Lung (tissue), 12 donors: ENCODE measurements around the gene TXNRD2. TPM values are rescaled to one million over a fixed set of nuclear protein-coding genes. Genes with fewer than 3 reads are reported as not detected.

Experiments
- ATAC-seq: fragments of 200-7000 bp; cut with Tn5 transposase; one replicate; pipeline ENCODE4 v1.9.1; 2020; ENCODE audit warnings: moderate number of reproducible peaks; ENCODE audit not compliant: insufficient read depth, low FRiP score
- DNase-seq, 3 donors: peaks; one replicate each; pipeline ENCODE4 v3.0.0-alpha.2; 2013 to 2017
- H3K27ac ChIP-seq, 2 donors: one replicate each; pipeline ENCODE4 v1.5.1; 2013; ENCODE audit warnings: mild to moderate bottlenecking in 2 of 2, moderate library complexity in 2 of 2, control low read depth in 1 of 2, inconsistent platforms in 1 of 2, low read depth in 1 of 2, low read length in 1 of 2
- H3K27me3 ChIP-seq, 3 donors: one replicate each; pipeline ENCODE4 v1.5.1; 2013; ENCODE audit warnings: low read length in 2 of 3; ENCODE audit not compliant: control insufficient read depth in 3 of 3, insufficient read depth in 3 of 3
- H3K36me3 ChIP-seq, 4 donors: one replicate each; pipeline ENCODE4 v1.5.1; 2013; ENCODE audit warnings: low read length in 4 of 4, mild to moderate bottlenecking in 1 of 4, moderate library complexity in 1 of 4; ENCODE audit not compliant: control insufficient read depth in 4 of 4, insufficient read depth in 4 of 4
- H3K4me1 ChIP-seq, 5 donors: one replicate each; pipeline ENCODE4 v1.5.1; 2013; ENCODE audit warnings: low read length in 5 of 5, mild to moderate bottlenecking in 2 of 5, moderate library complexity in 1 of 5; ENCODE audit not compliant: control insufficient read depth in 5 of 5, insufficient read depth in 5 of 5
- H3K4me3 ChIP-seq: one replicate; pipeline ENCODE4 v1.5.1; 2013; ENCODE audit warnings: mild to moderate bottlenecking, control low read depth, moderate library complexity
- H3K9ac ChIP-seq, 2 donors: one replicate each; pipeline ENCODE4 v1.5.1; 2013; ENCODE audit warnings: low read length in 2 of 2, control low read depth in 1 of 2; ENCODE audit not compliant: insufficient read depth in 1 of 2
- H3K9me3 ChIP-seq, 4 donors: one replicate each; pipeline ENCODE4 v1.5.1; 2013; ENCODE audit warnings: low read length in 3 of 4, mild to moderate bottlenecking in 1 of 4, moderate library complexity in 1 of 4; ENCODE audit not compliant: control insufficient read depth in 4 of 4, insufficient read depth in 3 of 4
- WGBS, 2 donors: extraction: QIAGEN DNeasy Blood & Tissue Kit; methylation state at CpG; one replicate each; pipeline ENCODE4 v1.1.7; 2013; 5-methylcytosine and 5-hydroxymethylcytosine counted together
- polyA plus RNA-seq, 2 donors: library from polyadenylated mRNA; stranded (reverse); fragments of 200-250 nt; gene quantifications; one replicate each; pipeline ENCODE4 v1.2.1, GENCODE V29; 2013
- total RNA-seq, 2 donors: library from RNA; depleted of rRNA in 1 of 2; stranded (reverse); fragments of >200 nt in 1 of 2; gene quantifications; one replicate each; pipeline ENCODE4 v1.2.1, GENCODE V29; 2014 to 2021
- TF ChIP-seq, protein P1 (sequence below): IDR thresholded peaks from 2 replicates; pipeline ENCODE4 v1.5.1; 2012; ENCODE audit warnings: mild to moderate bottlenecking; ENCODE audit errors: control extremely low read depth, extremely low read depth
- donor health status: control.
- donor health status: control.
- donor health status: Bipolar disorder and iron deficiency.
- donor health status: healthy.
- donor health status: DM: yes; HTN: yes; CAD: no.

Gene TXNRD2
- total and polyA plus RNA-seq, 4 donors, result 20.3 to 59.2 (median 32.2) TPM

DNA sequence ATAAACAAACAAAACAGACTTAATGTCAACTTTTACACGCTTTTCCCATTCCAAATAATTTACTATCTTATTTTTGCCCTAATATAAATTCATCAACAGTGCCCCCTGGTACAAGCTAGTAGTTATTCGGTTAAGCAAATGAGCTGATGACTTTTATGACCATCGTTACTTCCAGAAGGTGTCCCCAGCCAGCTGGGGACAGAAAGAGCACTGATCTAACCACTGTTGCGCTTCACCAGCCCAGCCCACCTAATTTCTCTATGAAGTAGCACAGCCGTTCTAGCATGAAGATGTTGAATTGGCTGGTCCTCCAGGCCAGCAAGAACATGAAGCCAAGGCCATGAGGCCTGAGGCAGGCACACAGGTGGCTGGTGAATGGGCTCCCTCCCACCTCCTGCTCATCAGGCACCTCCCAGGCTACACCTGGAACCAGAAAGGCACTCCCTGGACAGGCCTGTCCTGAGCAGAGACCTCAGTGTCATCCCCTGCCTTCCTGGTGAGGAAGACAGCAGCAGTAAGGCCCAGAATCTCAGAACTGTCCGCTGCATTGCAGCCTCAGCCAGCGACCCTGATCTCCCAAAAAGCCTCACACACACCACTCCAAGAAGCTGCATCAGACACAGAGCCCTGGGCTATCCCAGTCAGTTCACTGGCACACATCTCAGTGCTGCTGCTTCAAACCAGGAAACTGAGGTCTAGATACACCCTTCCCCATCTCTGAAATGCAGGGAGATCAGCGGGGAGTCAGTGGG, 99.8 kb downstream of the TXNRD2 start:
- H3K4me3 ChIP-seq, result no peak overlapping the region
- no peak overlapping the region for H3K9ac ChIP-seq
- ATAC-seq (no peak), DNase-seq (no peak)
- no peaks in the 10 kb centered on the region for H3K36me3 ChIP-seq
- H3K4me1 ChIP-seq, result peaks cover 0 to 23% (median 5%) of the 10 kb centered on the region in 5 donors
- no peak overlapping the region for H3K27ac ChIP-seq
- TF ChIP-seq, protein P1, sequence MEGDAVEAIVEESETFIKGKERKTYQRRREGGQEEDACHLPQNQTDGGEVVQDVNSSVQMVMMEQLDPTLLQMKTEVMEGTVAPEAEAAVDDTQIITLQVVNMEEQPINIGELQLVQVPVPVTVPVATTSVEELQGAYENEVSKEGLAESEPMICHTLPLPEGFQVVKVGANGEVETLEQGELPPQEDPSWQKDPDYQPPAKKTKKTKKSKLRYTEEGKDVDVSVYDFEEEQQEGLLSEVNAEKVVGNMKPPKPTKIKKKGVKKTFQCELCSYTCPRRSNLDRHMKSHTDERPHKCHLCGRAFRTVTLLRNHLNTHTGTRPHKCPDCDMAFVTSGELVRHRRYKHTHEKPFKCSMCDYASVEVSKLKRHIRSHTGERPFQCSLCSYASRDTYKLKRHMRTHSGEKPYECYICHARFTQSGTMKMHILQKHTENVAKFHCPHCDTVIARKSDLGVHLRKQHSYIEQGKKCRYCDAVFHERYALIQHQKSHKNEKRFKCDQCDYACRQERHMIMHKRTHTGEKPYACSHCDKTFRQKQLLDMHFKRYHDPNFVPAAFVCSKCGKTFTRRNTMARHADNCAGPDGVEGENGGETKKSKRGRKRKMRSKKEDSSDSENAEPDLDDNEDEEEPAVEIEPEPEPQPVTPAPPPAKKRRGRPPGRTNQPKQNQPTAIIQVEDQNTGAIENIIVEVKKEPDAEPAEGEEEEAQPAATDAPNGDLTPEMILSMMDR, result no peak
- 93% methylated on average over 8 of the region's 8 CpGs for WGBS, 2 donors
- H3K9me3 ChIP-seq, result no peaks in the 10 kb centered on the region
- no peaks in the 10 kb centered on the region for H3K27me3 ChIP-seq

DNA sequence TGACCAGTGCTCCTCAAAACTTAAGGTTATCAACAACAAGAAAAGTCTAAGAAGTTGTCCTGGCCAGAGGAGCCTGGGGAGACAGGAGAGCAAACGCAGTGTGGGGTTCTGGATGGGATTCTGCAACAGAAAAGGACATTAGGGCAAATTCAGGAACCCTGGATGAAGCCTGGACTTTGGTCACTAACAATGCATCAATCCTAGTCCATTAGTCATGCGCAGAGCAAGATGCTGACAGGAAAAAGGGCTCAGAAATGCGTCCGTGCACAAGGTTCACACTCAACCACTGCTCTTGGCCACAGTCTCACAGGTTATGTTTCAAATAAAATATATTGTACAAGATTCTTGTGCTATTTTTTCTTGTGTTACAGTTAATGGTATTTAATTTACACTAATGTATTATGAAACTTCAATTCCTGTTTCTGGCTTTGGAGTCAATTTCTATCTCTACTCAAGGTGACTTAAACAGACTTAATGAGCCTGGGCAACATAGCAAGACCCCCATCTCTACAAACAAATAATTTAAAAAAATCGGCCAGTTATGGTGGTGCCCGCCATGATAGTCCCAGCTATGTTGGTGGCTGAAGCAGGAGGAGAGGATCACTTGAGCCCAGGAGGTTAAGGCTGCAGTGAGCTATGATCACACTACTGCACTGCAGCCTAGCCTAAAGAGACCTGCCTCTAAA, 100.5 kb downstream of the TXNRD2 start:
- no peak overlapping the region for H3K9ac ChIP-seq
- TF ChIP-seq, protein P1, result no peak
- WGBS, 2 donors, result 94 to 96% methylated on average over 6 of the region's 6 CpGs
- no peak overlapping the region for H3K4me3 ChIP-seq
- no peak overlapping the region for H3K27ac ChIP-seq
- ATAC-seq (no peak), DNase-seq (no peak)
- H3K9me3 ChIP-seq, result no peaks in the 10 kb centered on the region
- no peaks in the 10 kb centered on the region for H3K36me3 ChIP-seq
- peaks cover 0 to 23% (median 5%) of the 10 kb centered on the region in 5 donors for H3K4me1 ChIP-seq
- H3K27me3 ChIP-seq, result no peaks in the 10 kb centered on the region

DNA sequence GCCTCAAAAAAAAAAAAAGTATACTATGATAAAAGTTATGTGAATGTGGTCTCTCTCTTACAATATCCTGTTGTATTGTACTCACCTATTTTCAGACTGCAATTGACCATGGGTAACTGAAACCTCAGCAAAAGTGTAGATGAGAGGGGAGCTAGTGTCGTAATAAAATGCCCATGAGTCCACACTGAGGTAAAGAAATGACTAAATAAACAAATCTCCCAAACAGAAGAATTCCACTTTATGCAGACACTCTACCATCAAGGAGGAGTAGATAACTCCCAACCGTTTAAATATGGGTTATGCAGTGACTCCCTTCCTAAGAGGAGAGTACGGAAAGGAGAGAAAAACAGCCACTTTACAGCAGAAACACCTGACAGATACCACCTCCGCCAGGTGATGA, 101.6 kb downstream of the TXNRD2 start:
- DNase-seq (no peak), ATAC-seq (no peak)
- Histone ChIP-seq H3K36me3 (no peaks in the 10 kb centered on the region), H3K9ac (no peak overlapping the region), H3K27ac (no peak overlapping the region), H3K4me1 (peaks cover 0 to 21% (median 5%) of the 10 kb centered on the region in 5 donors), H3K4me3 (peak overlapping the region; percentile 3), H3K27me3 (no peaks in the 10 kb centered on the region), H3K9me3 (no peaks in the 10 kb centered on the region)
- 70 to 81% methylated on average over 4 of the region's 4 CpGs for WGBS, 2 donors
- TF ChIP-seq, protein P1, result no peak
